SK-N-SH (cell line): ENCODE results near the gene NBPF4. TPM values are rescaled to one million over a fixed set of nuclear protein-coding genes. Genes with fewer than 3 reads are reported as not detected.
"Not testable (repeated sequence)": the region's sequence is repeated elsewhere in the genome, so short reads cannot be mapped to it uniquely, and the experiment has no call there.

ENCODE experiments used
- CTCF ChIA-PET: fragments of 300-600, 350-600 bp; formaldehyde crosslinking; extraction: SDS; loops from one replicate; lab custom pipeline; 2021; lab: Yijun Ruan, JAX
- POLR2A ChIA-PET: fragments of 350-600 bp; sonication (Branson Sonifier 250); formaldehyde crosslinking; extraction: SDS; loops from one replicate; lab custom pipeline; 2020; ENCODE audit warnings: antibody characterized with exemption, inconsistent platforms; lab: Yijun Ruan, JAX
- DNase-seq: peaks from one replicate; pipeline ENCODE4 v3.0.0; 2012
- H2AFZ ChIP-seq: fragments of 200-600 bp; sonication (generic); 2 replicates; pipeline ENCODE4 v1.8.1; 2016; ENCODE audit warnings: antibody characterized with exemption, mild to moderate bottlenecking, low read depth
- H3F3A ChIP-seq: fragments of 200-600 bp; sonication (generic); replicated peaks from 2 replicates; pipeline ENCODE3; 2016; ENCODE audit warnings: antibody characterized with exemption, mild to moderate bottlenecking; ENCODE audit not compliant: insufficient read depth
- H3K27ac ChIP-seq, 2 experiments: fragments of 200-500 bp in 1 of 2; fragments of 200-600 bp in 1 of 2; sonication (Bioruptor generic) in 1 of 2; sonication (generic), shearing (Covaris generic) in 1 of 2; 2 replicates each; pipeline versions ENCODE4 v1.5.1 to v1.6.1; 2014 to 2016; ENCODE audit warnings: low read depth in 2 of 2, inconsistent platforms in 1 of 2, low read length in 1 of 2, mild to moderate bottlenecking in 1 of 2, mixed read lengths in 1 of 2
- H3K27me3 ChIP-seq: fragments of 200-600 bp; sonication (generic), shearing (Covaris generic); 2 replicates; pipeline ENCODE4 v1.6.1; 2016; ENCODE audit warnings: mixed run types; ENCODE audit not compliant: insufficient read depth
- H3K36me3 ChIP-seq, 2 experiments: fragments of 200-500 bp in 1 of 2; fragments of 200-600 bp in 1 of 2; sonication (Bioruptor generic) in 1 of 2; sonication (generic) in 1 of 2; replicated peaks in 1 of 2; 2 replicates each; pipeline versions ENCODE3 to v1.5.1; 2014 to 2016; ENCODE audit warnings: low read length in 1 of 2, mild to moderate bottlenecking in 1 of 2; ENCODE audit not compliant: insufficient read depth in 2 of 2, control insufficient read depth in 1 of 2
- H3K4me1 ChIP-seq, 2 experiments: fragments of 200-500 bp in 1 of 2; fragments of 200-600 bp in 1 of 2; sonication (Bioruptor generic) in 1 of 2; sonication (generic), shearing (Covaris generic) in 1 of 2; 2 replicates each; pipeline versions ENCODE4 v1.5.1 to v1.6.1; 2014 to 2016; ENCODE audit warnings: low read depth in 1 of 2, low read length in 1 of 2, mixed run types in 1 of 2; ENCODE audit not compliant: insufficient read depth in 2 of 2, control insufficient read depth in 1 of 2
- H3K4me2 ChIP-seq: fragments of 200-600 bp; sonication (generic), shearing (Covaris generic); 2 replicates; pipeline ENCODE4 v1.6.1; 2017; ENCODE audit warnings: mixed run types
- H3K4me3 ChIP-seq, 2 experiments: fragments of 200-500 bp in 1 of 2; fragments of 200-600 bp in 1 of 2; sonication (Bioruptor generic) in 1 of 2; sonication (generic), shearing (Covaris generic) in 1 of 2; 2 replicates each; pipeline versions ENCODE4 v1.5.1 to v1.8.1; 2014 to 2016; ENCODE audit warnings: low read depth in 2 of 2, inconsistent platforms in 1 of 2, low read length in 1 of 2, mild to moderate bottlenecking in 1 of 2, mixed read lengths in 1 of 2, moderate library complexity in 1 of 2
- H3K79me2 ChIP-seq: fragments of 200-600 bp; sonication (generic); 2 replicates; pipeline ENCODE4 v1.8.1; 2017; ENCODE audit warnings: mild to moderate bottlenecking; ENCODE audit not compliant: insufficient read depth
- H3K9ac ChIP-seq: fragments of 200-600 bp; sonication (generic); 2 replicates; pipeline ENCODE4 v1.6.1; 2017; ENCODE audit warnings: mixed run types
- H3K9me2 ChIP-seq: fragments of 200-600 bp; sonication (generic); 2 replicates; pipeline ENCODE4 v1.6.1; 2017; ENCODE audit warnings: mixed run types
- H3K9me3 ChIP-seq: fragments of 200-600 bp; sonication (generic); 2 replicates; pipeline ENCODE4 v1.6.1; 2017; ENCODE audit warnings: mixed run types, mild to moderate bottlenecking, moderate library complexity
- H4K20me1 ChIP-seq: fragments of 200-600 bp; sonication (generic); 2 replicates; pipeline ENCODE4 v1.6.1; 2017; ENCODE audit warnings: mild to moderate bottlenecking, mixed run types; ENCODE audit not compliant: insufficient read depth
- WGBS: methylation state at CpG from one replicate; pipeline ENCODE4 v1.1.6; 2017; ENCODE audit warnings: low lambda C conversion rate; 5-methylcytosine and 5-hydroxymethylcytosine counted together
- polyA plus RNA-seq, 3 experiments: library from polyadenylated mRNA; depleted of rRNA; stranded (reverse); fragments of >200 nt; gene quantifications; 2 replicates each; pipeline ENCODE4 v1.2.3, GENCODE V29; 2012

NBPF4 gene
- polyA plus RNA-seq, 1 of the 3 experiments (the other 2 are of a cell fraction): not detected

- H3K9me2 ChIP-seq, H3K4me2 ChIP-seq, H3K79me2 ChIP-seq, H3K4me3 ChIP-seq, H3K9me3 ChIP-seq, H3K4me1 ChIP-seq, POLR2A ChIA-PET, H3K27ac ChIP-seq, H3K9ac ChIP-seq, CTCF ChIA-PET, H3K36me3 ChIP-seq, DNase-seq, H3F3A ChIP-seq, H4K20me1 ChIP-seq, H3K27me3 ChIP-seq, H2AFZ ChIP-seq: not testable (repeated sequence)
- no CpG with 5 or more reads among the region's 4 CpGs for WGBS
Observed at GRCh38 chr1:108260578-108261259, 16.8 kb upstream of the NBPF4 start.

DNA sequence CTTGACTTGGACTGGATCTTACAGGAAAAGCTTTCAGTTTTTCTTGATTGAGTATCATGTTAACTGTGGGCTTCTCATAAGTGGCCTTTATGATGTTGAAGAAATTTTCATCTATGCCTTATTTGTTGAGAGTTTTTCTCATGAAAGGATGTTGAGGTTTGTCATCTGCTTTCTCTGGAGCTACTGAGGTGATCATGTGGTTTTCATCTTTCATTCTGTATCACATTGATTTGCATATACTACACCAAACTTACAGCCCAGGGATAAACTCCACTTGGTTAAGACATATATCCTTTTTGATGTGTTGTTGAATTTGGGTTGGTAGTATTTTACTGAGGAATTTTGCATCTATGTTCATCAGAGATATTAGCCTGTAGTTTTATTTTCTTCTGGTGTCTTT, 11.6 kb upstream of the NBPF4 start:
- CTCF ChIA-PET, H3K9me2 ChIP-seq, H3K9ac ChIP-seq: not testable (repeated sequence)

DNA sequence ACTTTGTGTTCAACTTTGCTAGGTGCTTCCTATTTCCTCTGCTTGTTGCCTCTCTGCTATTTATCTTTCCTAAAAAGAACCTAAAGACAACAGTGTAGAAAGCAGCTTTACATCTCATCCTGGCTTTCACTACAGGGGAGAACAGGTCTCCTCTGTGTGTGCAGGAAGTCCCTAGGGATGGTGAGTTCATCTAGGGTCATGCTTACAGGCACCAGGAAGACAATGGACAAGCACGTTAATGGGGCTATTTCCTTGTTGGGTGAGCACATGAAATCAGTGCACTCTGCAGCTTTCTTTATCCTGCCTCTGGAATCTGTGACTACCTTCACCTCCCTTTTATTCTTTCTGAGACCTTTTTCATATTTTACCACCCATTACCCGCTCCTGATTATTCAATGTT, 4.5 kb downstream of the NBPF4 start:
- DNase-seq, H3K9ac ChIP-seq, H3K9me2 ChIP-seq, H3K27ac ChIP-seq, H3K27me3 ChIP-seq, H3K4me2 ChIP-seq, POLR2A ChIA-PET, H3F3A ChIP-seq, H3K9me3 ChIP-seq, H3K79me2 ChIP-seq, H2AFZ ChIP-seq, H3K4me3 ChIP-seq, H3K4me1 ChIP-seq, CTCF ChIA-PET, H3K36me3 ChIP-seq, H4K20me1 ChIP-seq: not testable (repeated sequence)
- no CpG with 5 or more reads among the region's 2 CpGs for WGBS

More for the DNA sequence above, 11.6 kb upstream of the NBPF4 start:
- H3K4me2 ChIP-seq, H2AFZ ChIP-seq, H3K9me3 ChIP-seq, H3K4me1 ChIP-seq, H3K27me3 ChIP-seq, H3K4me3 ChIP-seq, H4K20me1 ChIP-seq, H3K36me3 ChIP-seq, DNase-seq, H3K79me2 ChIP-seq, POLR2A ChIA-PET, H3F3A ChIP-seq, H3K27ac ChIP-seq: not testable (repeated sequence)

DNA sequence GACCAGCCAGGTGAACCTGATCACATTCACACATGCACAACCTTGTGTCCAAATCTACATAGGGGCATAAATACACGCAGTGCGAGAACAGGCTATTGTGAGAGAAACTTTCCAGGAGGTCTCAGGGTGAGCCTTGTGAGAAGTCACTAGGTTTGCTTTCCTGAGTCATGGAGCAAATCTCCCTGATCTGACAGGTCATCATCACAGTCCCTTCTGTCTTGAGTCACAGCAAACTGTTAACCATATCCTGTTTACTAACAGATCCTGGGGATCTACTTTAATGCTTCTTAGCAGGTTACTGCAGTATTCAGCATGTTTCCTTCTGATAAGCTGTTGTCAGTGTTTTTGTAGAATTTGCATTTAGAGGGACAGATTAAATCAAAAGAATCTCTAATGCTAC, 8.6 kb downstream of the NBPF4 start:
- H3K9me2 ChIP-seq, DNase-seq, H3K79me2 ChIP-seq, H4K20me1 ChIP-seq, H2AFZ ChIP-seq, H3K9me3 ChIP-seq, H3K27me3 ChIP-seq, H3K4me2 ChIP-seq, CTCF ChIA-PET, H3K36me3 ChIP-seq, POLR2A ChIA-PET, H3K9ac ChIP-seq, H3K4me1 ChIP-seq, H3F3A ChIP-seq, H3K4me3 ChIP-seq, H3K27ac ChIP-seq: not testable (repeated sequence)
- WGBS: no CpG with 5 or more reads among the region's 2 CpGs

DNA sequence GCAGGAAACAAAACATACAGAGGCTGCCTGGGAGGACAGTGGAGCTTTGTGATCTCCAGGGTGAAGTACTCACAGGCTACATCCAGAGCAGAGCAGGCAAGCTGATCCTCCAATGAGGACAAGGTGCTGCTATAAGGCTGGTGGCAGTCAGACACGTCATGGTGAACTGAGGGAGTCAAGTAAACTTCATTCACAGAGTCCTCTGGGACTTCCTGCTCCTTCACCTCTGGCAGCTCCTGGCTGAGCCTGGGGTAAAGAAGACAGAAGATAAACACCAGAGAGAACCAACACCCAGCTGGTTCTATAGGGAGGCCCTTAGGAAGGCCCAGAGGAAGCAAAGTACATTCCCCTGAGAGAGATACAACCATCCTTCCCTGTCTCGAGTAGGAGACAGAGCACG, 11.7 kb downstream of the NBPF4 start:
- DNase-seq, H3K4me2 ChIP-seq, H4K20me1 ChIP-seq, H3K4me1 ChIP-seq, H3K4me3 ChIP-seq, H3K79me2 ChIP-seq, POLR2A ChIA-PET, H3K9me3 ChIP-seq, H2AFZ ChIP-seq, H3K27me3 ChIP-seq, CTCF ChIA-PET, H3K27ac ChIP-seq, H3K9ac ChIP-seq, H3F3A ChIP-seq, H3K9me2 ChIP-seq, H3K36me3 ChIP-seq: not testable (repeated sequence)
- WGBS: no CpG with 5 or more reads among the region's 3 CpGs

DNA sequence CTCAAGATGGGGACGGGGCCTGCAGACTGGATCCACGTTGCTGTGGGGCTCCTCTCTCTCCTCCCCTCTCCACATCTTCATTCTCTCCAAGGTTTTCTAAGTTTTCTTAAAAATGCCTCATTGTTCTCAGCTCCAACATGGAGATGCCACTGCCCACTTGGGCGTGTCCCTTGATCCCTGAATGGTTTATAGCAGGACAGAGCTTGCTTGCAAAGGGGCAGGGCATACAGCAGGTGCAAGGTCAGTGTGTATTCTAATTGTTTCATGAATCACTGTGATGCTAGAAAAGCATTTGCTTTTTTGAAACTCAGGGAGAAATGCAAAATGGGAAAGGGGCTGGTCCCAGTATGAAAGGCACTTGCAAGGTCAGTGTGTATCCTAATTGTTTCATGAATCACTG, 13.9 kb downstream of the NBPF4 start:
- H3F3A ChIP-seq, H3K27me3 ChIP-seq, H3K36me3 ChIP-seq, DNase-seq, H3K9ac ChIP-seq, H3K9me3 ChIP-seq, H3K4me3 ChIP-seq, H3K4me2 ChIP-seq, H4K20me1 ChIP-seq, H2AFZ ChIP-seq, CTCF ChIA-PET, H3K27ac ChIP-seq, H3K9me2 ChIP-seq, H3K4me1 ChIP-seq, POLR2A ChIA-PET, H3K79me2 ChIP-seq: not testable (repeated sequence)
- WGBS: no CpG with 5 or more reads among the region's 3 CpGs
